NK-92 treated with Interleukin-12 subunit alpha and Interleukin-12 subunit beta, amount 100 ng/mL, for 24 hours (cell line): ENCODE measurements around the gene ABCG1.
"Not testable (repeated sequence)": the region's sequence is repeated elsewhere in the genome, so short reads cannot be mapped to it uniquely, and the experiment has no call there.

Source experiments
- DNase-seq: peaks from one replicate; lab custom pipeline; 2025; lab: John Stamatoyannopoulos, UW

ABCG1 gene

DNA sequence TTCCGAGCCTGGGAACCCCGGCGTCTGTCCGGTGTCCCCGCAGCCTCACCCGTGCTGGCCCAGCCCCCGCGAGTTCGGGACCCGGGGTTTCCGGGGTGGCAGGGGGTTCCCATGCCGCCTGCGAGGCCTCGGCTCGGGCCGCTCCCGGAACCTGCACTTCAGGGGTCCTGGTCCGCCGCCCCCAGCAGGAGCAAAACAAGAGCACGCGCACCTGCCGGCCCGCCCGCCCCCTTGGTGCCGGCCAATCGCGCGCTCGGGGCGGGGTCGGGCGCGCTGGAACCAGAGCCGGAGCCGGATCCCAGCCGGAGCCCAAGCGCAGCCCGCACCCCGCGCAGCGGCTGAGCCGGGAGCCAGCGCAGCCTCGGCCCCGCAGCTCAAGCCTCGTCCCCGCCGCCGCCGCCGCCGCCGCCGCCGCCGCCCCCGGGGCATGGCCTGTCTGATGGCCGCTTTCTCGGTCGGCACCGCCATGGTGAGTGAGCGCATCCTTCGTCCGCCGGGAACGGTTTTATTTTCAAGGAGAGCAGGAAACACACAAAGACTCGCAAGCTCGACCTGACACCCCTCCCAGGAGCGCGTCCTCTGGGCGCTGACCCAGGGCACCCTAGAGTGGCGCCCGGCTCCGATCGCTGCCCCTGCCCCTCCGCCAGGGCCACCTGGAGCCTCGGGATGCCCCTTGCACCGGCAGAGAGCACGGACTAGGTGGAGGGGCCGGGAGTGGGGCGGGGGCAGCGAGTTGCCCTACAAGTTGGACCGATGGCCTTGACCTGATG lies at the start of gene ABCG1:
ABCG1 (plus strand) TSS at position 305 of the 770 bp plus-strand sequence; CDS start at position 428, 123 bp downstream.
- DNase-seq: peak; percentile 24

DNA sequence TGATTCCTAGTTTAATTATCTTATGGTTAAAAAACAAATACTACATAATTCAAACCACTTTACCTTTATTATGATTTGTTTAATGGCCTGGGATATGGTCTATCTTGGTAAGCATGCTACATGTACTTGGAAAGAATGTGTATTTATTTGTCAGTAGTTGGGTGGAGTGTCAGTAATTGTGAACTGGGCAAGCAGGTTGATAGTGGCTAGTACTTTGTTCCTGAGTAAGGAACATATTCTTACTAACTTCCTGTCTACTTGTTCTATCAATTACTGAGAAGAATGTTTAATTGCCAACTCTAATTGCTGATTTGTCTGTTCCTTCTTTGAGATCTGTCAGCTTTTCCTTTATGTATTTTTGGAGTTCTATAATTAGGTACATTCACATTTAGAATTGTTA lies 49.2 kb upstream of the ABCG1 start:
- DNase-seq: no peak

DNA sequence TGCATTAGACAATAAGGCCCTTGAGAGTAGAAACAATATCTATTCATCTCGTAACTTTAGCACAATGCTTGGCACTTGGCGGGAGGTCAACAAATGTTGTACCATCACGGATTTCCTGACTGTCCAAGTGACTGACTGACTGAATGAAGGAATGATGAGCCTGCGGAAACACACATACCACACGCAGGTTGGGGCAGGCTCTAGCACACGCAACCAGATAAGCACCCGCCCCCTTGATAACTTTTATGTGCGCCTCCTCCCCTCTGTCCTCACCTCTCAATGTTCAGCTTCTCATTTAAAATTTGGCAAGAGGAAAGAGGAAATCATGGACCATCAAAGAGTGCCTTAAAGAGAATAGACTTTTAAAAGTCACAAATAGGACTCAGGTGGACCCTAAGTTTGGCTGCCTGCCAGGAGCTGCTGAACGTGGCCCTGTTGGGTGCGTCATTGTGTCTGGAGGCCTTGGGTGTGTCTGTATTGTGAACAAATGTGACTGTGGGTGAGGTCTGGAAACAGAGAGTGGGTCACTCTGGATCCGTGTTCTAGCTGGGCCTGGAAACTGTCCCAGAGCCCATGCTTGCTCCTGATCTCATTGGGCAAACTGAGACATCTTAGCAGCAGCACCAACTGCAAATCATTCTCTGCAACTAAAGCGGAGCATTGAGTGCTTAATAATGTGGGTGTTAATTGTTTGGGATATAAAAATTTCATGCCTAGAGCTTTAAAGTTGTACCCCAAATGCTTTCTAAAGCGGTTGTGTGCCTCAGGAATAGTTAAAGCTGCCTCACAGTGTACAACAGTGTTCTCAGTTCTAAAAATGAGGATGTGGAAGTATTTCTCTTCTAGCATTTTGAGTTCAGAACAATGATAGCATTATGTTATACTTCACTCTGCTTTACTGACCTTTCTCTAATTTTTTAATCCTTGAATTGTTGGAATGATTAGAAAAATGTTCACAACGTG lies 47.6 kb upstream of the ABCG1 start:
- no peak for DNase-seq

DNA sequence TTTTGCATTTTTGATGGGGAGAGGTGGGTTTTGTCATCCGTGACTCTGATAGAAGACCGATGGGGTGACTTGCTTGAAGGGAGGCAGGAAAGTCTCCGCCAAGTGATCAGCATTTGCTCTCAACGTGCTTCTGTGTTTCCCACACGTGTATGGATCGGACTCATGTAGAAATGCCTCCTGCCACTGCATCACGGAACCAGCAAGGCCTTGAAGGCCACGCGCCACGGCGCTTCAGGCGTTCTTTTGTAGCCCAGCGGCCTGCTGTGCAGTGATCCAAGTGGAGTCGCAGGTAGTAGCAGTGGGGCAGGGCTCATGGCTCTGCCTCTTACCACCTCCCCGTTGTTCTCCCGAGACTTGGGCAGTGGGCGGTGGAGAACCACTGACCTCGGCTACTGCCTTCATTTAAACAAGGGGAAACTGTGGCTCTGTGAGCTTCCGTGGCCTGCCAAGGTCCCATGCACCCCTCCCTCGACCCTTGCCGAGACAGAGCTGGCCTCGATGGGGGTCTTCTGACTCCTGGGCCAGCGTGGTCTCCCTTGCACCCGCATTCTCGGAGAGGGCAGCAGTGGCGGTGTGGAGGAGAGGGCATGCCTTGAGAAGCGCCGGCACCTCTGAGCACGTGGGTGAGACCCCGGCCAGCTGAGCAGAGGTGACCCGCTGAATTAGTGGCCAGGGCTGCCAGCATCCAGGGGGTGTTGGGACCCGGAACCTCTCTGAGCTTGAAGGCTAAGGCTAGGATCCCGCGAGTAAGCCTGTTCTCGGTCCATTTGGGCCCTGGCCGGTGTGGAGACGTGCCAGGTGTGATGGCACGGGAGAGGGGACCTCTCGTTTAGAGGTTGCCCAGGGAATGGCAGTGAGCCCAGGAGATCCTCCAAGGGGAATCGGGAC lies 46.1 kb upstream of the ABCG1 start:
- no peak for DNase-seq

DNA sequence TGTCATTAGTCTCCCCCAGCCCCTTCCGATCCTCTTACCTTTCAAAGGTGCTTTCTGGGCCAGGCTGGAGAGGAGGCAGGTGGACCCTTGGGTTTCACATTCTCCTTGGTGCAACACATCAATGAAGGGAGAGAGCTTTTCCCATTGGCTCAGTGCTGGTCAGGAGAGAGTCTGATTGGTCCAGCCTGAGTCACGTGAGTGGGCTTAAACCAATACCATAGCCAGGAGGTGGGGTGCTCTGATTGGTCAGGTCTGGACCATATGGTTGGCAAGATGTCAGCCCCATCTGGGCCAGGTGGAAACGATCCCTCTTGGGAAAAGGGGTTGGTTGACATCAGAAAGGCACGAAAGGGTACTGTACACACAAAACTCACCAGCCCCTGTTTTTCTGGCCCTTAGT lies 44.8 kb upstream of the ABCG1 start:
- DNase-seq: no peak

DNA sequence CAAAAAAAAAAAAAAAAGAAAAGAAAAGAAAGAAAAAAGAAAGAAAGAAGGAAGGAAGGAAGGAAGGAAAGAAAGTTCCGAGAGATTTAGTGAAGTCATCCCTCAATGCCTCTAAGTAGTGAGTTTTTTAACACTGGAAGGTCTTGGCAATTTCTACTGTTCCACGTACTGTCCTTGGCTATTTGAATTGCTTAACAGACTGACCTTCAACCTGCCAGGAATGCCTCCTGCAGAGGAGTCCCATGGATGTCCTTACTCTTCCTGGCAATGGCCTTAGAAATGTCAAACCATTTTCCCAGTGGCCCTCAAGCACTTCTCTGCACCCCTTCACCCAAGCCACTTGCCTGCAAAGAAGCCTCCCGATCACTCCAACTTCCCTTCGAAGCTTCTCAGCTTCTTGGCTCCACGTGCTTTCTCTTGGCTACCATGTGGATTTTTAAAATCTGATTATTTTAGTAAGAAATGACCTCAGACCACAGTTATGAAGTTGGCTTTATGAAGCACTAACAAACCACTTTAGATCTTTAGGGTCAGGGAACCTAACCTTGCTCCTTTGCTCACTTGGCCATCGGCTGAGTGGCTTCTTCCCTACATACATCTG lies 43.7 kb upstream of the ABCG1 start:
- no peak for DNase-seq

DNA sequence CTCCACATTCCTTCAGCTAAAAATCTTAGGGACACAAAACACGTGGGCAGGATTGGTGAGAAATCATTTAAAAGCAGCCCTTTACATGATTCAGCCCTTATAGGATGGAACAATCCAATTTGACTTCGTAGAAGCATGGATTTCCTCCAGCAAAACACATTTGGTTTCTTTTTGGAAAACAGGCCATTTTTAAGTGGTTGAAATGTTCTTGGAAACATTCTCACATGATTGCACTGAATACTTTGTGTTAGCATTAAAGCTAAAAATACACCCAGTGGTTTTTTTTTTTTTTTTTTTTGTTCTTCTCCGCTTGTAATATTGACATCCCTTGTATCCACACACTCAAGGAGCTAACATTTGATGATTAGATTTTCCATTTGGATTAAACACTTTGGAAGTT lies 42.1 kb upstream of the ABCG1 start:
- DNase-seq: no peak

DNA sequence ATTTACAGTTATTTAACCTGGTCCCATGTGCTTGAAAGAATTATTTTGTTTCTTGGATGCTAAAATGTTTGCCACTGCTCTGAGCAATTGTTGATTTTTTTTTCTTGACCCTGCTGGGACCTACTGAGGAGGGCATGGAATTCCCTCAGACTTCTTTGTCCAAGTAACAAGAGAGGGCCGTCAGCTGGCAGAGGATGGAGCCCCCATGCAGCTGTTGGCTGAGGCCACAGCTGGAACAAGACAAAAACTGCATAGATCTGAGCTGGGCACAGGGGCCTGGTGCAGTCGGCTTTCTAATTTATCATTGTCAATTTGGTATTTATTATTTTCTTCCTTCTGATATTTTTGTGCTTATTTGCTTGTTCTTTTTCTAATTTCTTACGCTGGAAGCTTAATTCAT lies 39.6 kb upstream of the ABCG1 start:
- no peak for DNase-seq

DNA sequence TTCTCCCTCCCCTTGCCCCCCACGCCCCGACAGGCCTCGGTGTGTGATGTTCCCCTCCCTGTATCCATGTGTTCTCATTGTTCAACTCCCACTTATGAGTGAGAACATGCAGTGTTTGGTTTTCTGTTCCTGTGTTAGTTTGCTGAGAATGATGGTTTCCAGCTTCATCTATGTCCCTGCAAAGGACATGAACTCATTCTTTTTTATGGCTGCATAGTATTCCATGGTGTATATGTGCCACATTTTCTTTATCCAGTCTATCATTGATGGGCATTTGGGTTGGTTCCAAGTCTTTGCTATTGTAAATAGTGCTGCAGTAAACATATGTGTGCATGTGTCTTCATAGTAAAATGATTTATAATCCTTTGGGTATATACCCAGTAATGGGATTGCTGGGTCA lies 38.9 kb upstream of the ABCG1 start:
- not testable (repeated sequence) for DNase-seq

DNA sequence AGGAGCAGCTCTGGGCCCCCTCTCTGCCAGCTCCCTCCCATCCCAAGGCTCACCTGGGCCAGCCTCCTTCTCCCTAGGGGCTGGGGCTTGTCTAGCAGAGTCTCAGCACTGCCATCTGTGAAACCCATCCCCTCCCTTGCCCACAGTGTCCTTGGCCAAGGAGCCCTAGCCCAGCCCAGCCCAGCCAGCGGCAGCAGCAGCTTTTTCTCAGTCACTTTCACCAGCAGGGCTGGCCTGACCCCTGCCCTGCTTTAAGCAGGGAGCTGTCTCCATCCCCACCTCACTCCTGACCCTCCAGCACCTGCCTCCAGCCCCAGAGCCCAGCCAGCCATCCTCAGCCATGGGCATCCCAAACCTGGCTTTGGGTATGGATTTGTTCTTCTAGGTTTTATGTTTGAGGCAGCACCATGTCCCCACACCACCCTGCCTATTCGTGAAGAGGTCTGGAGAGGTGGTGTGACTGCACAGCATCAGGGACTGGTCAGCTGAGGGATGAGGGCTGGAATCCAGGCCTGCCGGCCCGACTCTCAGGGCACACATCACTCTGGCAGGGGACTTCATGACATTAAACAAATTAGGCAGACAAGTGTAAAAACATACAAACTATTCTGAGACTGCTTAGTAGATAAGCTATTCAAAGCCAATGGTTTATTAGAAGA lies 36.1 kb upstream of the ABCG1 start:
- DNase-seq: no peak

DNA sequence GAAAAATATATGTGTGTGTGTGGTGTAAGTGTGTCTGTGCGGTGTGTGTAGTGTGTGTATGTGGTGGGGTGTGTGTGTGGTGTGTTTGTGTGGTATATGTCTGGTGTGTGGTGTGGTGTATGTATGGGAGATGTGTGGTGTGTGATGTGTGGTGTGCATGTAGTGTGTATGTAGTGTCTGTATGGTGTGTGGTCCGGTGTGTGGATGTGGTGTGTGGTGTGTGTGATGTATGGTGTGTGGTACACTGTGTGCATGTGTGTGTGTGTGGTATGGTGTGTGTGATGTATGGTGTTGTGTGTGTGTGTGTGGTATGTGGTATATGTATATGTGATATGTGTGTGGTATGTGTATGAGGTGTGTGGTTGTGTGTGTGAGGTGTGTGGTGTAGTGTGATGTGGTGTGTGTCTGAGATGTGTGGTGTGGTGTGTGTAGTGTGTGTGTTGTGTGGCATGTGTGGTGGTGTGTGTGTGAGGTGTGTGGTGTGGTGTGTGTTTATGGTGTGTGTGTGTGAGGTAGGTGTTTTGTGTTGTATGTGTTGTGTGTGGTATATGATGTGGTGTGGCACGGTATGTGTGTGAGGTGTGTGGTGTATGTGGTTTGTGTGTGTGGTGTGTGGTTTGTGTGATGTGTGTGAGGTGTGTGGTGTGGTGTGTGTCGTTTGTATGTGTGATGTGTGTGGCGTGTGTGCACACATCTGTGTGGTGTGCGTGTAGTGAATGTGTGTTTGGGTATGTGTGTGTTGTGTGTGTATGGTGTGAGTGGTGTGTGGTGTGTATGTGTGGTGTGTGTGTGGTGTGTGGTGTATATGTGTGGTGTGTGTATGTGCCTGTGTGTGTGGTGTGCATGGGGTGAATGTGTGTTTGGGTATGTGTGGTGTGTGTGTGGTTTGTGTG lies 35.3 kb upstream of the ABCG1 start:
- no peak for DNase-seq

DNA sequence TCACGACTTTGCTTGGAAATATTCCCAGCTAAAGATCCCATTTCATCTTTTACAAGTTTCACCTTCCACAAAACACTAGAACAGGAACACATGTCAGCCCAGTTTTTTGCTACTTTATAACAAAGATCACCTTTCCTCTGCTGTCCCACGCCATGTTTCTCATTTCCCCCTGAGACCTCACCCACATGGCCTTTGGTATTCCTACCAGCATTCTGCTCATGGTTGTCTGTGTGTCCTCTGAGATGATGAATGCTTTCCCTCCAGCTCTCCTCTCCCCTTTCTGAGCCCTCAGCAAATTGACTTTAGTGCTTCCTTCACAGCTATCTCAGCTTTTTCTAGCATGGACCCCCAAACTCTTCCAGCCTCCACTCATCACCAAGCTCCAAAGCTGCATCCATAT lies 32.3 kb upstream of the ABCG1 start:
- DNase-seq: no peak

DNA sequence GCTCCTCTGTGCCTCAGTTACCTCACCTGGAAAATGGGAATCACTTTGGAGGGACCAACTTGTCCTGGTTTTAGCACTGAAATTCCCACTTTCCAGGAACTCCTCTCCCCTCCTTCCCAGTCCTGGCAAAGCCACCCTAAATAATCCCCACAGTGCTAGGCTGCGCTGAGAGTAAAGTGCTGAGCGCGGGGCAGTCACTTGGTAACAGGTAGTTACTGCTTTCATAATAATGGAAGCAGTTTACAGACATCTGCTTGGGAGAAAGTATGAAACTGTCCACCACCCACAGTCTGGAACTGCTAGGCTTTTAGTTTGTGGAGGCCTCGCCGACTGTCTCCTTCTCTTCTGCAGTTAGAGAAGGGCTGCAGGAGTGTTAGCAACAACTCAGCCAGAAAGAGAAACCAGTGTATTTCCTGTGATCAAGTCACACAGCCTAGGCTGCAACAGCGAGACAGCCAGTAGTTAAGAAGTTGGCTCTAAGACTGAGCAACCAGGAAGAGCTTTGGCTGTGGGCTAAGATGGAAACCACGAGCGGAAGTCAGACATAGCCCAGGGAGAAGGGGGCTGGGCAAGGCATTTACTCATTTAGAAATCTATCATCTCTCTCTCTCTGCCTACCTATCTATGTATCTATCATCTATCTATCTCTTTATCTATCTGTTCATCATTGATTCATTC lies 30.8 kb upstream of the ABCG1 start:
- DNase-seq: peak; percentile 76

DNA sequence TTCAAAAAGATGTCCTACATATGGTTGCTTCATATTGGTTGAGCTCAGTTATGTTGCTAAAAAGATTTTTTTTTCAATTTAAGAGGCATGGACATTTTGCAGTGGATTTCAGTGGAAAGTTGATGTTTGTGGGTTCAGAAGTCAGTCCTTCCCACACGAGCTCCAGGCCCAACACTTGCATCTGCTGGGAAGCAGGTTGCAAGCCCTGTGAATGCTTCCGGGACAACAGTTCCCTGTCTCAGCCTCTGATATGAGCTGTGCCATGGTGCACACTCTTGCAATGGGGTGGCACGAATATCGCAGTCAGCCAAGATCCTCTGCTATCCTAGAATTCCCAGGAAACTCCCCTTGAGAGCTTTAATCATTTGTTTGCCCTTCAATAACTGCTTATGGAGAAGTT lies 30.3 kb upstream of the ABCG1 start:
- no peak for DNase-seq

DNA sequence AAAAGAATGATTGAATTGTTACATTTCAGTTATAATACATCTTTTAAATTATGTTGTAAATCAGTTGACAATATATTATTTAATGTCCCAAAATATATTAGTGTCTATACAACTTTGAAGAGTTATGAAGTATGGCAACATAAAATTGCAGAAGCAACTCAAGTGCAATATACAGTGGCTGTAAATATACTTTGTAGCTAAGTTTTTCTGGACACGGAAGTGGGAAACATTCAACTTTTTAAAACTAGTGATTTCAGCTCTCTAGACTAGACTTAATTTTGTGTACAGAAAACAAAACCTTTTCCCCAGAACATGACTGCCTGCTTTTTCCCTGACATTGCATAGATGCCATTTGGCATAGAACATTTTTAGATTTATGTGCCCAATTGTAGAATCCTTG lies 29.5 kb upstream of the ABCG1 start:
- DNase-seq: no peak

DNA sequence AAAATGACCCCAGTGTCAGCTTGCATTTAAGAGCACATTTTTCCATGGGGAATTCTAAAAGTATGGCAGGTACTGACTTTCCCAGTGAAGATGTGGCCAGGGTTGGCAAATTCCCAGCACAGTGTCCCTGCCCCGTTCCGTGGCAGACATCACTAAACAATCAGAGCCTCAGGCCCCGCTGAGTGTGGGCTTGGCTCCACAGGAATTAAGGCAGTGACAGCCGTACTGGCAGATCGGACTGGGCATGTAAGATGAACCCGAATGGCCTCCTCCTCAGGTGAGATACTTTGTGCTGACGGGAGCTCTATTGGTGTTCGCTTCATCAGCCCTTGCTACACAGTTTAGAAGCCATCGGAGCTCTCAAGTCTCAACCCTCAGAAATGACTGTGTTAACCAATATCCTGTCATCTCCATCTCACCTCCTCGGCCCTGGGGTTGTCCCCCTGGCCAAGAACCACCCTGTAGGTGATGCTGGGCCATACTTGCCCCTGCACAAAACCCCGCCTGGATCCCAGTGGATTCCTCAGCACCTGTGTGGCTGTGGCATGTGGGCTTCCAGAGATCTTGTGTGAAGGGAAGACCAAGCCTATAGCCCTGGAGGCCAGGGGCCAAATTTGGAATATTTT lies 29.0 kb upstream of the ABCG1 start:
- peak; percentile 46 for DNase-seq

DNA sequence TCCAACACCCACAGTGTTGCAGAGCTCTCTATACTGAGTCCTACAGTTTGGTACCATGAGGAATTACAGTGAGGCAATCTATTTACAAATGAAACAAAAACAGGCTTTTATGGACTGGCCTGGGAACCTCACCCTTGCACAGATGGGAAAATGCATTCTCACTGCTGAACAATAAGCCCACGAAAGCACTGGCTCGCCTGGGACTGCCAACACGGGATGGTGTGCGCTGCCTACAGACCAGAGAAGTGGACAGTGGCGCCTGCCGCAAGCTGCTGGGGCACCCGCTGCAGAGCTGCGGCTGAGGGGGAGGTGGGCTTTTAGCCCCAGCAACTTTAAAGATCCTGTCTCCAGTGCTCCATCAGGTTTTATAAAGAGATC lies 28.5 kb upstream of the ABCG1 start:
- DNase-seq: no peak

DNA sequence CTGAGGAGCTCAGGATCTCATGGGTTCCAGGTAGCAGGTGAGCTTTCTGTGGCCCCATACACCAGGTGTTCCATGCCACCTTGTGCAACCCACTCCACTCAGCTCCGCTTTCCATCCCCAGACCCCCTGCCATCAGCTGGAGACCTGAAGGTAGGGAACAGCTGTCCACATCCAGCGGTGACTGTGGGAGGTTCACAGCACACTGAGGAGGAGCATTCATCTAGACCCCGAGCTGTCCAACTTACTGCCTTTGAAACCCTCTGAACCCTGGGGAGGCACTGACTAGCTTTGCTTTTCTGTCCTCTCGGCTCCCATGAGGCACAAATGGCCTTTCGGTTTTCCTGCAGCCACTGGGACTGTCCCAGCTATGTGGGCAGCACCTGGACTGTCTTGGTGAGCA lies 27.9 kb upstream of the ABCG1 start:
- no peak for DNase-seq
